HEK293 (cell line): ENCODE measurements around the gene SGSM2.
A peak's percentile ranks its signal among the peaks of the same experiment; 100 is the strongest.

Experiments
- CTCF ChIA-PET: fragments of 350-600 bp; formaldehyde crosslinking; extraction: SDS; loops from one replicate; lab custom pipeline; 2021; ENCODE audit warnings: antibody characterized with exemption; lab: Yijun Ruan, JAX
- POLR2A ChIA-PET: fragments of 300-600 bp; formaldehyde crosslinking; extraction: SDS; loops from one replicate; lab custom pipeline; 2020; ENCODE audit warnings: antibody characterized with exemption, inconsistent platforms; lab: Yijun Ruan, JAX
- H3K27ac ChIP-seq: fragments of 200-500 bp; sonication (Bioruptor generic); 2 replicates; pipeline ENCODE4 v1.5.1; 2014; ENCODE audit warnings: low read depth, low read length, control low read depth, inconsistent platforms; ENCODE audit errors: extremely low read depth
- H3K36me3 ChIP-seq, 2 experiments: fragments of 200-500 bp in 1 of 2; sonication (Bioruptor generic) in 1 of 2; 1 replicate in 1 of 2; 2 replicates in 1 of 2; pipeline ENCODE4 v1.5.1; 2014 to 2017; ENCODE audit warnings: inconsistent platforms in 2 of 2, low read length in 2 of 2; ENCODE audit not compliant: control insufficient read depth in 2 of 2, insufficient read depth in 1 of 2
- H3K4me1 ChIP-seq: fragments of 200-500 bp; sonication (Bioruptor generic); 2 replicates; pipeline ENCODE4 v1.5.1; 2014; ENCODE audit warnings: mild to moderate bottlenecking, low read length, inconsistent platforms; ENCODE audit not compliant: control insufficient read depth, insufficient read depth
- H3K4me3 ChIP-seq: 2 replicates; pipeline ENCODE4 v1.5.1; 2011; ENCODE audit warnings: low read depth, mild to moderate bottlenecking, control low read depth, low read length, moderate library complexity
- H3K9me3 ChIP-seq: fragments of 200-500 bp; sonication (Bioruptor generic); 2 replicates; pipeline ENCODE4 v1.5.1; 2014; ENCODE audit warnings: low read depth, low read length, inconsistent platforms; ENCODE audit not compliant: control insufficient read depth, insufficient read depth
- EGR2 ChIP-seq: fragments of 450-650 bp; formaldehyde crosslinking; IDR thresholded peaks from 2 replicates; pipeline ENCODE4 v1.5.1; 2016; ENCODE audit warnings: low read depth, missing biosample characterization, missing genetic modification characterization
- KLF1 ChIP-seq: fragments of 450-650 bp; formaldehyde crosslinking; IDR thresholded peaks from 2 replicates; pipeline ENCODE4 v1.5.1; 2016; ENCODE audit warnings: missing biosample characterization, missing genetic modification characterization
- REST ChIP-seq: fragments of 450-650 bp; formaldehyde crosslinking; IDR thresholded peaks from 2 replicates; pipeline ENCODE4 v1.5.1; 2016; ENCODE audit warnings: missing biosample characterization, missing genetic modification characterization
- ZBTB7A ChIP-seq: fragments of 450-650 bp; formaldehyde crosslinking; IDR thresholded peaks from 2 replicates; pipeline ENCODE4 v1.5.1; 2016; ENCODE audit warnings: low read depth, missing biosample characterization, missing genetic modification characterization
- ZFP3 ChIP-seq: fragments of 450-650 bp; formaldehyde crosslinking; IDR thresholded peaks from 2 replicates; pipeline ENCODE4 v1.5.1; 2016; ENCODE audit warnings: low read depth, missing biosample characterization, missing genetic modification characterization
- ZNF341 ChIP-seq: fragments of 450-650 bp; formaldehyde crosslinking; IDR thresholded peaks from 2 replicates; pipeline ENCODE4; 2016; ENCODE audit warnings: low read depth, missing biosample characterization, missing genetic modification characterization
- ZNF510 ChIP-seq: fragments of 450-650 bp; formaldehyde crosslinking; IDR thresholded peaks from 2 replicates; pipeline ENCODE4 v1.5.1; 2018; ENCODE audit warnings: mild to moderate bottlenecking, missing genetic modification characterization, missing biosample characterization; ENCODE audit not compliant: insufficient replicate concordance
- ZNF521 ChIP-seq: fragments of 450-650 bp; formaldehyde crosslinking; IDR thresholded peaks from 2 replicates; pipeline ENCODE4 v1.5.1; 2017; ENCODE audit warnings: missing biosample characterization, mild to moderate bottlenecking, missing genetic modification characterization
- ZNF623 ChIP-seq: fragments of 450-650 bp; formaldehyde crosslinking; IDR thresholded peaks from 2 replicates; pipeline ENCODE4 v1.5.1; 2016; ENCODE audit warnings: missing biosample characterization, missing genetic modification characterization
- ZNF645 ChIP-seq: fragments of 450-650 bp; formaldehyde crosslinking; IDR thresholded peaks from 2 replicates; pipeline ENCODE4; 2016; ENCODE audit warnings: missing biosample characterization, missing genetic modification characterization
- ZNF707 ChIP-seq: fragments of 450-650 bp; formaldehyde crosslinking; IDR thresholded peaks from 2 replicates; pipeline ENCODE4 v1.5.1; 2016; ENCODE audit warnings: missing biosample characterization, missing genetic modification characterization
- TF ChIP-seq, protein P1 (sequence below): fragments of 450-650 bp; formaldehyde crosslinking; IDR thresholded peaks from 2 replicates; pipeline ENCODE4 v1.5.1; 2017; ENCODE audit warnings: missing biosample characterization, missing genetic modification characterization
- TF ChIP-seq, protein P2 (sequence below): fragments of 450-650 bp; IDR thresholded peaks from 2 replicates; pipeline ENCODE4 v1.5.1; 2018; ENCODE audit warnings: missing biosample characterization, mild to moderate bottlenecking, missing genetic modification characterization

The SGSM2 gene

DNA sequence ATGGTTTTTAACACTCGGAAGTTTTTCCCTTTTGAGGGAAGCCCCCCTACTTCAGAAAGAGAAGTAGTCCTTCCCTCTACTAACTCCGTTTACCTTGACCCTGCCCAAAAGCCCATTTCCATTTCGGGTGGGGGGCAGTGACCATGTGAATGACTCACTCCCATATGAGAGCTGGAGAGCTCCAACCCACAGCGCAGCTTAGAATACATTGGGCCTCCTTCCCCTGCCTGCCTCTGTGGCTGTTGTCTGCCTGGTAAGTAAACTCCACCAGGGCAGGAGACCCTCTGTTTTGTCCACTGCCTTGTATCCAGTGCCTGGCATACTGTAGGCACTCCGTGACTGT, 985 bp downstream of the SGSM2 start (continued):
- TF ChIP-seq REST (tag by site-specific recombination) (peak; percentile 82), ZNF623 (tag by site-specific recombination) (no peak), ZFP3 (tag by site-specific recombination) (no peak), EGR2 (tag by site-specific recombination) (peak; percentile 21; the same call in 1 of the 2 replicates)
- TF ChIP-seq, all 188 proteins: peak for 7

DNA sequence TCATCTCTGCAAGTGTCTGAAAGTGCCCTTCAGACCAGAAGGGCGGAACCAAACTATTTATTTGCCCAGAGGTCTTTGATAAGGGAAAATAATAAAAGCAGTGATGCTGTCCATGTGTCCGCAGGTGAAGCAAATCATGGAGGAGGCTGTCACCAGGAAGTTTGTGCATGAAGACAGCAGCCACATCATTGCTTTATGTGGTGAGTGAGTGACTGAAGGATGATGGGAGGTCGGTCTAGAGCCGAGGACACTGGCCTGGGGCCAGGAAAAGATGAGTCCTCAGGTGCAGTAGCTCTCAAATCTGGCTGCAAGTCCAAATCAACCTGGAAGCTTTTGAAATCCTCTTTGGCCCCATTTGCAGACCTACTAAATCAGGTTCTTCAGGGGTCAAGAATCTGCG, 6.1 kb downstream of the SGSM2 start:
- Histone ChIP-seq H3K36me3 (peaks cover 0 to 23% of the 10 kb centered on the region in 2 experiments; a peak in 2 of 3 replicates), H3K27ac (no peak overlapping the region), H3K9me3 (no peaks in the 10 kb centered on the region), H3K4me1 (peaks cover 12% of the 10 kb centered on the region), H3K4me3 (no peak overlapping the region)
- POLR2A ChIA-PET, result interaction anchor here (1.0 kb wide), 1 partner anchor 13 kb away, joined by 3 read pairs; no protein-coding TSS in a partner anchor
- TF ChIP-seq KLF1 (tag by site-specific recombination) (no peak), ZNF521 (tag by site-specific recombination) (no peak), ZNF510 (tag by site-specific recombination) (no peak), ZNF341 (tag by site-specific recombination) (no peak), ZNF707 (tag by site-specific recombination) (no peak), ZNF645 (no peak)
- TF ChIP-seq, protein P1, sequence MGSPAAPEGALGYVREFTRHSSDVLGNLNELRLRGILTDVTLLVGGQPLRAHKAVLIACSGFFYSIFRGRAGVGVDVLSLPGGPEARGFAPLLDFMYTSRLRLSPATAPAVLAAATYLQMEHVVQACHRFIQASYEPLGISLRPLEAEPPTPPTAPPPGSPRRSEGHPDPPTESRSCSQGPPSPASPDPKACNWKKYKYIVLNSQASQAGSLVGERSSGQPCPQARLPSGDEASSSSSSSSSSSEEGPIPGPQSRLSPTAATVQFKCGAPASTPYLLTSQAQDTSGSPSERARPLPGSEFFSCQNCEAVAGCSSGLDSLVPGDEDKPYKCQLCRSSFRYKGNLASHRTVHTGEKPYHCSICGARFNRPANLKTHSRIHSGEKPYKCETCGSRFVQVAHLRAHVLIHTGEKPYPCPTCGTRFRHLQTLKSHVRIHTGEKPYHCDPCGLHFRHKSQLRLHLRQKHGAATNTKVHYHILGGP (tag by site-specific recombination), result no peak
- TF ChIP-seq, protein P2, sequence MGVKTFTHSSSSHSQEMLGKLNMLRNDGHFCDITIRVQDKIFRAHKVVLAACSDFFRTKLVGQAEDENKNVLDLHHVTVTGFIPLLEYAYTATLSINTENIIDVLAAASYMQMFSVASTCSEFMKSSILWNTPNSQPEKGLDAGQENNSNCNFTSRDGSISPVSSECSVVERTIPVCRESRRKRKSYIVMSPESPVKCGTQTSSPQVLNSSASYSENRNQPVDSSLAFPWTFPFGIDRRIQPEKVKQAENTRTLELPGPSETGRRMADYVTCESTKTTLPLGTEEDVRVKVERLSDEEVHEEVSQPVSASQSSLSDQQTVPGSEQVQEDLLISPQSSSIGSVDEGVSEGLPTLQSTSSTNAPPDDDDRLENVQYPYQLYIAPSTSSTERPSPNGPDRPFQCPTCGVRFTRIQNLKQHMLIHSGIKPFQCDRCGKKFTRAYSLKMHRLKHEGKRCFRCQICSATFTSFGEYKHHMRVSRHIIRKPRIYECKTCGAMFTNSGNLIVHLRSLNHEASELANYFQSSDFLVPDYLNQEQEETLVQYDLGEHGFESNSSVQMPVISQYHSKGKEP, result no peak
- TF ChIP-seq, all 188 proteins: peak for 0
- CTCF ChIA-PET, result no interaction called here

DNA sequence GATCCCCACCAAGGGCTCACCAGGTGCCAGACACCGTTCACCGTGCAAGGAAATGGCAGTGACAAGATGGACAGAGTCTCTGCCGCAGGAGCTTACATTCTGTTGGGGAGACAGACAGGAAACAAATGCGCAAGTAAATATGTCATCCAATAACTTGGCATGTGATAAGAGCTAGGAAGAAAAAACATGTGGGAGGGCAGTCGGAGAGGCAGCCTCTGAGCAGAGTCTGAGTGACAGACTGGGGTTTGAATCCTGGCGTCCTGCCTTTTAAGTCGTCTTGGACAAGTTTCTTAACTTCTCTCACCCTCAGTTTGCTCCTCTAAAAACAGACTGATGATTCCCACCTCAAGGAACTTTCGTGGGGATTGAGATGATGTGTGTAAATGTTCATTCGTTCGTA, 7.2 kb downstream of the SGSM2 start:
- peaks cover 12% of the 10 kb centered on the region for H3K4me1 ChIP-seq
- H3K4me3 ChIP-seq, result no peak overlapping the region
- ChIA-PET CTCF (interaction anchor here (1.2 kb wide), 1 partner anchor 8 kb away, joined by 7 read pairs; no protein-coding TSS in a partner anchor), POLR2A (interaction anchor here (0.8 kb wide), 1 partner anchor 8 kb away, joined by 3 read pairs; the partner anchor contains the start of gene TSR1)
- no peak for TF ChIP-seq ZBTB7A (tag by site-specific recombination)
- H3K27ac ChIP-seq, result no peak overlapping the region
- peaks cover 0 to 23% of the 10 kb centered on the region in 2 experiments; a peak in 2 of 3 replicates for H3K36me3 ChIP-seq
- H3K9me3 ChIP-seq, result no peaks in the 10 kb centered on the region
